Thyroid gland (tissue), 4 donors: Measurements from ENCODE around the gene ANKRD13B.

Experiments used
- CTCF ChIP-seq, 6 experiments: fragments of 200-600 bp in 3 of 6; fragments of 450-650 bp in 3 of 6; sonication (generic) in 3 of 6; IDR thresholded peaks; one replicate each; pipeline ENCODE4 v1.5.1; 2016 to 2019; ENCODE audit warnings: antibody characterized with exemption in 6 of 6, mild to moderate bottlenecking in 2 of 6, inconsistent platforms in 1 of 6, moderate library complexity in 1 of 6
- POLR2A ChIP-seq, 2 donors: fragments of 450-650 bp; IDR thresholded peaks; one replicate each; pipeline ENCODE4 v1.6.1; 2017; ENCODE audit warnings: antibody characterized with exemption in 2 of 2, mild to moderate bottlenecking in 2 of 2, moderate library complexity in 1 of 2

- TF ChIP-seq CTCF (IDR thresholded peaks at IDR 0.05) (no peak), POLR2A (IDR thresholded peaks at IDR 0.05) (no peak)
These were observed 46.8 kb upstream of the ANKRD13B start for GRCh38 chr17:29546085-29546484.
